Fibroblast of mammary gland (primary cell): ENCODE data around the gene STIM1.

Source experiments
- DNase-seq: peaks from one replicate; pipeline ENCODE4 v3.0.0-alpha.2; 2010; ENCODE audit warnings: low read depth
- H3K4me3 ChIP-seq: 2 replicates; pipeline ENCODE4 v1.5.1; 2011; ENCODE audit warnings: low read depth, mild to moderate bottlenecking, low read length, moderate library complexity; ENCODE audit not compliant: control insufficient read depth
- CTCF ChIP-seq: conservative IDR thresholded peaks from 2 replicates; pipeline ENCODE4 v1.5.1; 2011; ENCODE audit warnings: low read depth, low read length, inconsistent platforms; ENCODE audit not compliant: control insufficient read depth, insufficient read depth

The STIM1 gene

GRCh38 chr11:3880724-3881123, 25.3 kb downstream of the STIM1 start:
- no peak for TF ChIP-seq CTCF
- no peak overlapping the region for H3K4me3 ChIP-seq
- peak; percentile 70 for DNase-seq

- no peak for TF ChIP-seq CTCF
- DNase-seq, result no peak
These were observed 27.2 kb downstream of the STIM1 start for GRCh38 chr11:3882655-3883054.

GRCh38 chr11:3885855-3886254, 30.4 kb downstream of the STIM1 start:
- no peak for DNase-seq
- H3K4me3 ChIP-seq, result no peak overlapping the region
- TF ChIP-seq CTCF, result no peak

More at GRCh38 chr11:3882655-3883054, 27.2 kb downstream of the STIM1 start:
- no peak overlapping the region for H3K4me3 ChIP-seq

- no peak for DNase-seq
- no peak for TF ChIP-seq CTCF
- H3K4me3 ChIP-seq, result no peak overlapping the region
These were observed 31.5 kb downstream of the STIM1 start for GRCh38 chr11:3886985-3887384.

- H3K4me3 ChIP-seq, result no peak overlapping the region
- TF ChIP-seq CTCF, result no peak
- no peak for DNase-seq
These were observed 33.4 kb downstream of the STIM1 start for GRCh38 chr11:3888876-3889275.

GRCh38 chr11:3890014-3890413, 34.5 kb downstream of the STIM1 start:
- H3K4me3 ChIP-seq, result no peak overlapping the region
- no peak for DNase-seq
- no peak for TF ChIP-seq CTCF

- TF ChIP-seq CTCF, result no peak
- H3K4me3 ChIP-seq, result no peak overlapping the region
- DNase-seq, result no peak
These were observed 35.3 kb downstream of the STIM1 start for GRCh38 chr11:3890806-3891205.
